Measurements from ENCODE around the gene PODXL.
"Not testable (repeated sequence)": the region's sequence is repeated elsewhere in the genome, so short reads cannot be mapped to it uniquely, and the experiment has no call there.

Gene PODXL

GRCh38 chr7:131508754-131509486 is 47.5 kb downstream of the PODXL start:
- no peak for DNase-seq (ENCODE audit: low read depth)

GRCh38 chr7:131507592-131508331 is 48.7 kb downstream of the PODXL start:
- peak; percentile 69 for DNase-seq (ENCODE audit: low read depth)

- no peak for DNase-seq (ENCODE audit: low read depth)
Measured at GRCh38 chr7:131506597-131506996, 49.8 kb downstream of the PODXL start.

GRCh38 chr7:131505636-131506557 is 50.5 kb downstream of the PODXL start:
- no peak for DNase-seq (ENCODE audit: low read depth)

GRCh38 chr7:131505037-131505620 is 51.3 kb downstream of the PODXL start:
- DNase-seq (ENCODE audit: low read depth) = not testable (repeated sequence)

- no peak for DNase-seq (ENCODE audit: low read depth)
Measured at GRCh38 chr7:131504157-131504899, 52.1 kb downstream of the PODXL start.

- DNase-seq (ENCODE audit: low read depth) = no peak
Measured at GRCh38 chr7:131503639-131504038, 52.8 kb downstream of the PODXL start.

- no peak for DNase-seq (ENCODE audit: low read depth)
Measured at GRCh38 chr7:131502810-131503508, 53.5 kb downstream of the PODXL start.

- no peak for DNase-seq (ENCODE audit: low read depth)
Measured at GRCh38 chr7:131501930-131502685, 54.3 kb downstream of the PODXL start.

GRCh38 chr7:131501422-131501821 is 55.0 kb downstream of the PODXL start:
- peak; percentile 41 for DNase-seq (ENCODE audit: low read depth)

GRCh38 chr7:131500357-131500756 is 56.1 kb downstream of the PODXL start:
- DNase-seq (ENCODE audit: low read depth) = no peak

- DNase-seq (ENCODE audit: low read depth) = no peak
Measured at GRCh38 chr7:131499801-131500200, 56.6 kb downstream of the PODXL start.

GRCh38 chr7:131498237-131498885 is 58.1 kb downstream of the PODXL start:
- DNase-seq (ENCODE audit: low read depth) = no peak

GRCh38 chr7:131497454-131497853 is 59.0 kb downstream of the PODXL start:
- DNase-seq (ENCODE audit: low read depth) = no peak

GRCh38 chr7:131495669-131496498 is 60.5 kb downstream of the PODXL start:
- DNase-seq (ENCODE audit: low read depth) = no peak

- no peak for DNase-seq (ENCODE audit: low read depth)
Measured at GRCh38 chr7:131494182-131494581, 62.2 kb downstream of the PODXL start.

- DNase-seq (ENCODE audit: low read depth) = no peak
Measured at GRCh38 chr7:131493581-131493980, 62.8 kb downstream of the PODXL start.

GRCh38 chr7:131493081-131493480 is 63.3 kb downstream of the PODXL start:
- DNase-seq (ENCODE audit: low read depth) = no peak
